ENCODE data around the gene HAAO. TPM values are rescaled to one million over a fixed set of nuclear protein-coding genes. Genes with fewer than 3 reads are reported as not detected.
A peak's percentile ranks its signal among the peaks of the same experiment; 100 is the strongest.

HAAO gene
- total and polyA plus RNA-seq, 2 of the 13 experiments (the other 11 are each of a cell fraction or from before 2014, with no cell fraction given), result 36.1 to 42.7 TPM

DNA sequence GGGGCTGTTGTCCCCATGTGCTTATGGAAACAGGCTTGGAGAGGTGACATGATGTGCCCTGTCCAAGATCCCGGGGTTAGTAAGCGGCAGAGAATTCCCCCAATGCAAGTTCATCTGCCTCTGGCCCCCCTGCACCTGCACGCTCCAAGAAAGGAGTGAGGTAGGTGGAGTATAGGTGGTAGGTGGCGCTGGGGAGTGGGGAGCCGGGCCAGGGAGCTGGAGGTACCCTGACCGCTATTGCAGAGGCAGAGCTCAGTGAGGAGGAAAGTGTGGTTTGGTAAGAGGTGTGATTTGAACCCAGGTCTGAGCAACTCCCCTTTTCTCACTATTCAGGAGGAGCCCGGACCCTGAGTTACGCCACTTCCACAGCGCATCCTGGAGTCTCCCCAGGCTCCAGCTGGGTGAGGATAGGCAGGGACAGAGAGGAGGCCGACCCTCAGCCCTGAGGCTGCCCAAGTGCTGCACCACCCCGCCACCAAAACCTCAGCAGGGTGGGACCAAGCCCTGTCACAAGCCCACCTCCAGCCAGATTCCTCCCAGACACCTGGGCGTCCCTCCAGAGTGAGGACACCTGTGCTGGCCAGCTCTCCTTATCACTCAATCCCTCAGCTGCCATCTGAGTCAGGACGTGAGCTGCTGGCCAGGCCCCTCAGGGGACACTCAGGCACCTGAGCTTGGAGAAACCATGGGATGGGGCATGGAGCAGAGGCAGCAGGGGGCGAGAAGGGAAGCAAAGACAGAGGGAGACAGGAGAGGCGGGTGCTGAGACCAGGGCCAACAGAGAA, 5.6 kb downstream of the HAAO start (continued):
- TF ChIP-seq, protein P1, sequence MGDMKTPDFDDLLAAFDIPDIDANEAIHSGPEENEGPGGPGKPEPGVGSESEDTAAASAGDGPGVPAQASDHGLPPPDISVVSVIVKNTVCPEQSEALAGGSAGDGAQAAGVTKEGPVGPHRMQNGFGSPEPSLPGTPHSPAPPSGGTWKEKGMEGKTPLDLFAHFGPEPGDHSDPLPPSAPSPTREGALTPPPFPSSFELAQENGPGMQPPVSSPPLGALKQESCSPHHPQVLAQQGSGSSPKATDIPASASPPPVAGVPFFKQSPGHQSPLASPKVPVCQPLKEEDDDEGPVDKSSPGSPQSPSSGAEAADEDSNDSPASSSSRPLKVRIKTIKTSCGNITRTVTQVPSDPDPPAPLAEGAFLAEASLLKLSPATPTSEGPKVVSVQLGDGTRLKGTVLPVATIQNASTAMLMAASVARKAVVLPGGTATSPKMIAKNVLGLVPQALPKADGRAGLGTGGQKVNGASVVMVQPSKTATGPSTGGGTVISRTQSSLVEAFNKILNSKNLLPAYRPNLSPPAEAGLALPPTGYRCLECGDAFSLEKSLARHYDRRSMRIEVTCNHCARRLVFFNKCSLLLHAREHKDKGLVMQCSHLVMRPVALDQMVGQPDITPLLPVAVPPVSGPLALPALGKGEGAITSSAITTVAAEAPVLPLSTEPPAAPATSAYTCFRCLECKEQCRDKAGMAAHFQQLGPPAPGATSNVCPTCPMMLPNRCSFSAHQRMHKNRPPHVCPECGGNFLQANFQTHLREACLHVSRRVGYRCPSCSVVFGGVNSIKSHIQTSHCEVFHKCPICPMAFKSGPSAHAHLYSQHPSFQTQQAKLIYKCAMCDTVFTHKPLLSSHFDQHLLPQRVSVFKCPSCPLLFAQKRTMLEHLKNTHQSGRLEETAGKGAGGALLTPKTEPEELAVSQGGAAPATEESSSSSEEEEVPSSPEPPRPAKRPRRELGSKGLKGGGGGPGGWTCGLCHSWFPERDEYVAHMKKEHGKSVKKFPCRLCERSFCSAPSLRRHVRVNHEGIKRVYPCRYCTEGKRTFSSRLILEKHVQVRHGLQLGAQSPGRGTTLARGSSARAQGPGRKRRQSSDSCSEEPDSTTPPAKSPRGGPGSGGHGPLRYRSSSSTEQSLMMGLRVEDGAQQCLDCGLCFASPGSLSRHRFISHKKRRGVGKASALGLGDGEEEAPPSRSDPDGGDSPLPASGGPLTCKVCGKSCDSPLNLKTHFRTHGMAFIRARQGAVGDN (CRISPR knock-in tag; IDR thresholded peaks at IDR 0.05), result peak; percentile 15; the same call in 1 of the 2 replicates
- TF ChIP-seq XRCC5 (optimal IDR thresholded peaks at IDR 0.05; ENCODE audit: low read length), result peak; percentile 13

DNA sequence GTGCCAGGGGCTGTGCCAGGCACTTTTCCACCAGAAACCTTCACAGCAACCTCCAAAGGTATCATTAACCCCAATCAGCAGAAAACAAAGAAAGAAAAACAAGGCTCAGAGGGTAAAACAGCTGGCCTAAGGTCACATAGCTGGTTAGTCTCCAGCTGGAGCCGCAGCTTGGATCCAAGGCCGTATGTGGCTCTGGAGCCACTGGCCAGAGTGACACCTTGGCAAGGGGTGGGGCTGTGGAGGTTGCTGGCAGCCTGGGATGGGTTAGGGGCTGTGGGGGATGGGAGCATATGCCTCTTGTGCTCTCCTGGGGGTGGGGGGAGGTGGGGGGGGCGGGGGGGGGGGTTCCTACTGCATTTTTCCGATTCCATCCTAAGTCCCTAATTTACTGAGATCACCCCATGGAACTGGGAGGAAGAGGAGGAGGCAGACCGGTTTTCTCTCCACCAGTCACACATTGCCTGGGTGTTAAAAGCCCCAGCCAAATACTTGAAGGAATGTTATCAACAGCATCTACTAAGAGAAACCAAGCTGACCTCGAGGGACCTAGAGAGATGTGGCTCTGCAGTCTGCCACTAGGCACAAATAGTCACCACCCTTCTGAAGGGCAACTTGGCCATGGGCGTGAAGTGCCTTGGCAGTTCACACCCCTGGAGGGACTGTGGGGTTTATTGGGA, 8.0 kb downstream of the HAAO start:
- intact Hi-C loops (cut with micrococcal nuclease; ENCODE audit: unreplicated experiment), result no loop called here
- FAIRE-seq, result no peak
- no peak for TF ChIP-seq ELF3 (CRISPR knock-in tag; IDR thresholded peaks at IDR 0.05)
- TF ChIP-seq ZNF335 (CRISPR knock-in tag; IDR thresholded peaks at IDR 0.05), result no peak
- TF ChIP-seq HDAC2 (CRISPR knock-in tag; IDR thresholded peaks at IDR 0.05), result no peak
- no peak for TF ChIP-seq KDM6A (CRISPR knock-in tag; IDR thresholded peaks at IDR 0.05; ENCODE audit: low read depth)
- TF ChIP-seq HNF4A (CRISPR knock-in tag; IDR thresholded peaks at IDR 0.05), result peak; percentile 38; the same call in 1 of the 2 replicates
- no peak for TF ChIP-seq ZIK1 (CRISPR knock-in tag; IDR thresholded peaks at IDR 0.05; ENCODE audit: borderline replicate concordance, low read depth)
- no peak for TF ChIP-seq ZNF792 (CRISPR knock-in tag; IDR thresholded peaks at IDR 0.05)
- no peak for TF ChIP-seq NCOA1 (CRISPR knock-in tag; IDR thresholded peaks at IDR 0.05)
- no peak for TF ChIP-seq ZBTB38 (CRISPR knock-in tag; IDR thresholded peaks at IDR 0.05)
- TF ChIP-seq ZNF572 (CRISPR knock-in tag; IDR thresholded peaks at IDR 0.05), result no peak
- no peak for TF ChIP-seq ZNF138 (CRISPR knock-in tag; IDR thresholded peaks at IDR 0.05; ENCODE audit: low read depth)
- no peak for TF ChIP-seq ZFP36L2 (CRISPR knock-in tag; IDR thresholded peaks at IDR 0.05)
- TF ChIP-seq, protein P2, sequence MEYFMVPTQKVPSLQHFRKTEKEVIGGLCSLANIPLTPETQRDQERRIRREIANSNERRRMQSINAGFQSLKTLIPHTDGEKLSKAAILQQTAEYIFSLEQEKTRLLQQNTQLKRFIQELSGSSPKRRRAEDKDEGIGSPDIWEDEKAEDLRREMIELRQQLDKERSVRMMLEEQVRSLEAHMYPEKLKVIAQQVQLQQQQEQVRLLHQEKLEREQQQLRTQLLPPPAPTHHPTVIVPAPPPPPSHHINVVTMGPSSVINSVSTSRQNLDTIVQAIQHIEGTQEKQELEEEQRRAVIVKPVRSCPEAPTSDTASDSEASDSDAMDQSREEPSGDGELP (IDR thresholded peaks at IDR 0.05; ENCODE audit: borderline replicate concordance, low read depth), result peak; percentile 83
- TF ChIP-seq ZNF75D (CRISPR knock-in tag; IDR thresholded peaks at IDR 0.05; ENCODE audit: borderline replicate concordance), result no peak
- no peak for TF ChIP-seq HCFC1 (IDR thresholded peaks at IDR 0.05; ENCODE audit: low read depth, low read length)
- TF ChIP-seq, protein P3, sequence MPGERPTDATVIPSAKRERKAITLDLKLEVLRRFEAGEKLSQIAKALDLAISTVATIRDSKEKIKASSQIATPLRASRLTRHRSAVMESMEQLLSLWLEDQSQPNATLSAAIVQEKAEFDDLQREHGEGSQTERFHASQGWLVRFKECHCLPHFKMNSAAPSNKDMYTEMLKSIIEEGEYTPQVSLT (CRISPR knock-in tag; IDR thresholded peaks at IDR 0.05; ENCODE audit: borderline replicate concordance, low read depth), result no peak
- no peak for TF ChIP-seq POLR2AphosphoS5 (IDR thresholded peaks at IDR 0.05; ENCODE audit: low read depth, low read length)

More for the DNA sequence above, 8.0 kb downstream of the HAAO start:
- no peaks in the 10 kb centered on the region for H4K20me1 ChIP-seq (ENCODE audit: insufficient read depth, low read length)
- H3K4me3 ChIP-seq (replicated peaks in 1 of 3; ENCODE audit: insufficient read depth in 1 of 3, low read depth in 2 of 3, low read length in 3 of 3), result no peak overlapping the region
- no peak overlapping the region for H2AFZ ChIP-seq (ENCODE audit: low read length)
- peaks cover 4% of the 10 kb centered on the region for H3K9me3 ChIP-seq (ENCODE audit: low read length)
- peaks cover 1 to 17% of the 10 kb centered on the region in 2 experiments; a peak in 4 of 5 replicates for H3K36me3 ChIP-seq (replicated peaks in 1 of 2; ENCODE audit: control insufficient read depth in 1 of 2, insufficient read depth in 2 of 2, low read length in 2 of 2)
- POLR2A ChIA-PET, result interaction anchor here (1.3 to 1.5 kb wide), 2 partner anchors 9 to 22 kb away, joined by 3 to 18 read pairs; partner anchors contain the start of gene HAAO
- no peaks in the 10 kb centered on the region for H3K27me3 ChIP-seq (ENCODE audit: control insufficient read depth in 1 of 2, insufficient read depth in 2 of 2, low read length in 2 of 2)
- in situ Hi-C loops (cut with HindIII; ENCODE audit: extremely low pct_ligation_motif_present, low pct_unique_long_range_greater_than_20kb), result no loop called here
- no TSS peak for BruUV-seq (replicated peaks)
- no peak overlapping the region for H3K4me2 ChIP-seq (ENCODE audit: low read depth, low read length)
- no peaks in the 10 kb centered on the region for H3K79me2 ChIP-seq (ENCODE audit: insufficient read depth, low read length)
- CTCF ChIA-PET (ENCODE audit: low intra/inter-chr PET ratio, low total read pairs), result no interaction called here
- WGBS (ENCODE audit: low lambda C conversion rate), result 59% methylated on average over 7 of the region's 7 CpGs
- peaks cover 58% of the 10 kb centered on the region for H3K4me1 ChIP-seq (ENCODE audit: insufficient read depth, low read length)
- no peak overlapping the region for H3K9ac ChIP-seq (ENCODE audit: insufficient read depth, low read depth, low read length)
- DNase-seq (ENCODE audit: low spot score) (no peak), ATAC-seq (peak; percentile 19; the same call in 2 of the 3 replicates)
- H3K27ac ChIP-seq (ENCODE audit: extremely low read length, insufficient read depth, low read length), result peak overlapping the region; percentile 25
